ENCODE results near the gene EFCAB13. TPM values are rescaled to one million over a fixed set of nuclear protein-coding genes. Genes with fewer than 3 reads are reported as not detected.
"Not testable (repeated sequence)": the region's sequence is repeated elsewhere in the genome, so short reads cannot be mapped to it uniquely, and the experiment has no call there.

Gene EFCAB13
- total RNA-seq, 2 experiments from 2014 or later: 4.3 to 5.9 TPM

GRCh38 chr17:47465165-47465564 is 141.4 kb downstream of the EFCAB13 start:
- no peak overlapping the region for H3K4me3 Mint-ChIP-seq
- H3K27me3 Mint-ChIP-seq: no peaks in the 10 kb centered on the region
- peaks cover 9% of the 10 kb centered on the region for H3K4me1 Mint-ChIP-seq (ENCODE audit: low read depth)
- TF ChIP-seq CTCF (IDR thresholded peaks at IDR 0.05): no peak
- DNase-seq (no peak), ATAC-seq (no peak)
- intact Hi-C loops (cut with micrococcal nuclease): no loop called here
- no peak overlapping the region for H3K27ac Mint-ChIP-seq
- CTCF ChIA-PET: interaction anchor here (1.2 kb wide), 1 partner anchor 150 kb away, joined by 5 read pairs; no protein-coding TSS in a partner anchor
- H3K36me3 Mint-ChIP-seq (ENCODE audit: low read depth): peaks cover 7% of the 10 kb centered on the region
- POLR2A ChIA-PET: no interaction called here
- no peaks in the 10 kb centered on the region for H3K9me3 Mint-ChIP-seq

- H3K4me1 Mint-ChIP-seq (ENCODE audit: low read depth); POLR2A ChIA-PET; H3K27me3 Mint-ChIP-seq; H3K36me3 Mint-ChIP-seq (ENCODE audit: low read depth); H3K27ac Mint-ChIP-seq; H3K4me3 Mint-ChIP-seq; DNase-seq; H3K9me3 Mint-ChIP-seq; CTCF ChIA-PET; intact Hi-C loops (cut with micrococcal nuclease); ATAC-seq: not testable (repeated sequence)
Measured at GRCh38 chr17:47466976-47467375, 143.2 kb downstream of the EFCAB13 start.

GRCh38 chr17:47470836-47471235 is 147.1 kb downstream of the EFCAB13 start:
- Mint-ChIP-seq H3K4me3 (no peak overlapping the region), H3K36me3 (ENCODE audit: low read depth) (peaks cover 13% of the 10 kb centered on the region), H3K27me3 (no peaks in the 10 kb centered on the region), H3K27ac (no peak overlapping the region), H3K4me1 (ENCODE audit: low read depth) (peaks cover under 1% of the 10 kb centered on the region), H3K9me3 (no peaks in the 10 kb centered on the region)
- ATAC-seq (no peak), DNase-seq (no peak)
- no peak for TF ChIP-seq CTCF (IDR thresholded peaks at IDR 0.05)
- intact Hi-C loops (cut with micrococcal nuclease): no loop called here
- ChIA-PET POLR2A (no interaction called here), CTCF (no interaction called here)

GRCh38 chr17:47472073-47472472 is 148.3 kb downstream of the EFCAB13 start:
- H3K27me3 Mint-ChIP-seq; H3K4me1 Mint-ChIP-seq (ENCODE audit: low read depth); intact Hi-C loops (cut with micrococcal nuclease); ATAC-seq; H3K9me3 Mint-ChIP-seq; H3K4me3 Mint-ChIP-seq; DNase-seq; H3K27ac Mint-ChIP-seq; CTCF ChIA-PET: not testable (repeated sequence)
- peaks cover 15% of the 10 kb centered on the region for H3K36me3 Mint-ChIP-seq (ENCODE audit: low read depth)
- POLR2A ChIA-PET: interaction anchor here (0.6 kb wide), 1 partner anchor 186 kb away, joined by 3 read pairs; no protein-coding TSS in a partner anchor

Other genes with a start within 250 kb of the EFCAB13 start
- 100 to 1,000 TPM; 103 TPM for gene CDC27, start 134.7 kb upstream of the EFCAB13 start, total RNA-seq
- gene MYL4, start 114.6 kb upstream of the EFCAB13 start, total RNA-seq: not detected
- gene ITGB3, start 70.1 kb upstream of the EFCAB13 start, total RNA-seq: not detected
- 100 to 1,000 TPM in 1 of 2 experiments, 10 to 100 TPM in 1; 99.0 to 108 TPM for gene NPEPPS, start 207.2 kb downstream of the EFCAB13 start, total RNA-seq

Data from activated CD8-positive, alpha-beta T cell treated with anti-CD3 and anti-CD28 coated beads for 36 hours (primary cell).